Measurements from ENCODE around the gene CRB3. TPM values are rescaled to one million over a fixed set of nuclear protein-coding genes. Genes with fewer than 3 reads are reported as not detected.

CRB3 gene
- total and polyA plus RNA-seq, 2 of the 4 experiments (the other 2 are of a cell fraction): not detected

GRCh38 chr19:6425732-6426620, 38.1 kb upstream of the CRB3 start (continued):
- no peak for TF ChIP-seq SMC3 (IDR thresholded peaks at IDR 0.05; ENCODE audit: low read depth, low read length)
- TF ChIP-seq MXI1 (IDR thresholded peaks at IDR 0.05; ENCODE audit: borderline replicate concordance, low read depth, low read length): no peak

- Histone ChIP-seq H3K9ac (ENCODE audit: low read depth, low read length) (no peak overlapping the region), H3K9me1 (ENCODE audit: insufficient read depth, low read length) (peaks cover 3% of the 10 kb centered on the region; the same call in 1 of the 2 replicates), H3K4me3 (ENCODE audit: insufficient read depth, low read depth, low read length) (no peak overlapping the region), H4K5ac (ENCODE audit: low read depth, low read length) (no peak overlapping the region), H3K27ac (ENCODE audit: insufficient read depth, low read length) (no peak overlapping the region), H3K14ac (replicated peaks; ENCODE audit: low read depth, low read length) (no peak overlapping the region), H3K56ac (ENCODE audit: extremely low read depth, insufficient read depth, low read length) (no peak overlapping the region), H2BK120ac (ENCODE audit: low read depth, low read length) (no peak overlapping the region), H3K4me2 (ENCODE audit: low read depth, low read length) (no peak overlapping the region), H2BK5ac (ENCODE audit: low read depth, low read length, poor library complexity, severe bottlenecking) (no peak overlapping the region), H3K4ac (ENCODE audit: low read depth, low read length) (no peak overlapping the region), H2AK9ac (replicated peaks; ENCODE audit: low read depth, low read length, poor library complexity) (no peak overlapping the region), H3K4me1 (ENCODE audit: control insufficient read depth, insufficient read depth, low read length) (peaks cover 2% of the 10 kb centered on the region; the same call in 1 of the 2 replicates), H3K23ac (ENCODE audit: low read depth, low read length) (no peak overlapping the region), H3K9me3 (ENCODE audit: control insufficient read depth, insufficient read depth, low read length) (peaks cover 3% of the 10 kb centered on the region; the same call in 1 of the 2 replicates), H3K18ac (ENCODE audit: low read depth, low read length) (no peak overlapping the region), H2AK5ac (ENCODE audit: low read depth, low read length) (no peak overlapping the region), H3K79me1 (ENCODE audit: low read depth in 1 of 2, low read length in 2 of 2) (peaks cover 0 to 12% of the 10 kb centered on the region in 2 experiments; a peak in 2 of 4 replicates), H2AFZ (replicated peaks; ENCODE audit: low read length, poor library complexity) (no peak overlapping the region), H2BK20ac (ENCODE audit: low read depth, low read length) (no peak overlapping the region), H4K20me1 (ENCODE audit: insufficient read depth, low read length) (peaks cover 20% of the 10 kb centered on the region), H4K91ac (ENCODE audit: insufficient read depth, low read depth, low read length) (no peak overlapping the region), H2BK15ac (ENCODE audit: low read depth, low read length) (no peak overlapping the region), H3K36me3 (ENCODE audit: control insufficient read depth, insufficient read depth, low read length) (no peaks in the 10 kb centered on the region), H4K8ac (ENCODE audit: low read depth in 2 of 2, low read length in 2 of 2) (no peak overlapping the region), H3K27me3 (ENCODE audit: control insufficient read depth, insufficient read depth, low read length) (peaks cover 8% of the 10 kb centered on the region; the same call in 1 of the 2 replicates)
- ATAC-seq (ENCODE audit: low read depth) (no peak), DNase-seq (no peak)
- dilution Hi-C loops (cut with HindIII; ENCODE audit: low sequenced_read_pairs, unreplicated experiment): no loop called here
- WGBS, 2 experiments (ENCODE audit: extremely low coverage in 2 of 2, insufficient read length in 1 of 2): 93% methylated on average over 3 of the region's 18 CpGs; no CpG with 5 or more reads in 1 of the 2 experiments
- in situ Hi-C loops (cut with MboI; ENCODE audit: low sequenced_read_pairs): no loop called here
- BruUV-seq (replicated peaks): no TSS peak
- TF ChIP-seq RCOR1 (IDR thresholded peaks at IDR 0.05; ENCODE audit: insufficient replicate concordance, low read length) (no peak), SMC3 (IDR thresholded peaks at IDR 0.05; ENCODE audit: low read depth, low read length) (no peak), RAD21 (IDR thresholded peaks at IDR 0.05; ENCODE audit: low read length) (no peak), NFE2L2 (IDR thresholded peaks at IDR 0.05; ENCODE audit: low read depth, low read length) (no peak), CHD1 (IDR thresholded peaks at IDR 0.05; ENCODE audit: low read depth, low read length) (no peak), BHLHE40 (IDR thresholded peaks at IDR 0.05; ENCODE audit: low read depth, low read length) (no peak), USF2 (IDR thresholded peaks at IDR 0.05; ENCODE audit: low read depth, low read length) (no peak), CEBPB (IDR thresholded peaks at IDR 0.05; ENCODE audit: low read depth, low read length) (no peak), POLR2A (IDR thresholded peaks at IDR 0.05; ENCODE audit: low read depth, low read length) (no peak), RFX5 (IDR thresholded peaks at IDR 0.05; ENCODE audit: low read depth, low read length) (no peak), MAFK (IDR thresholded peaks at IDR 0.05; ENCODE audit: low read depth, low read length) (no peak), MAZ (IDR thresholded peaks at IDR 0.05; ENCODE audit: borderline replicate concordance, low read depth, low read length) (no peak), ELK1 (IDR thresholded peaks at IDR 0.05; ENCODE audit: borderline replicate concordance, low read depth, low read length) (no peak)
- CTCF ChIA-PET: no interaction called here
- intact Hi-C loops (cut with micrococcal nuclease): no loop called here
- POLR2A ChIA-PET (ENCODE audit: unreplicated experiment): no interaction called here
Measured at GRCh38 chr19:6427131-6427530, 36.9 kb upstream of the CRB3 start.
